ENCODE measurements around the gene CCL28. TPM values are rescaled to one million over a fixed set of nuclear protein-coding genes. Genes with fewer than 3 reads are reported as not detected.

CCL28 gene
- total and polyA plus RNA-seq, 2 of the 13 experiments (the other 11 are each of a cell fraction or from before 2014, with no cell fraction given) = 0.03 TPM; not detected in 1

DNA sequence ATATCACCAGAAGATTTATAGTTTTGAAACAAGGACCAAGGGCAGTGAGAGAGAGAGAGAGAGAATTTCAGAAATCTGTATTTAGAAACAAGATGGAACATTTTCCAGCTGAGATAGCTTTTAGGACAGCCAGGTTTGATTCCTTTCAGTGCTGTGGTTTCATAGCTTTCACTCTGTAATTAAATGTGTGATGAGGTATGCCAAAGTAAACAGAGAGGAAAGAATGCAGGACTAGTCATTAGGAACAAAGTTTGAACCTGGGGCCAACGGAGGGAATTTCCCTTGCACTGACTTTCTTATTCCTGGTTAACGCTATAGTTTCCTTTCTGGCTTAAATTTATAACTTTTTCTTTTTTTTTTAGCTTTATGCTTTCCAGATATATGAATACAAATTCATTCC is 10.0 kb upstream of the CCL28 start (continued):
- TF ChIP-seq NCOA1 (CRISPR knock-in tag; IDR thresholded peaks at IDR 0.05) = no peak
- TF ChIP-seq, protein P1, sequence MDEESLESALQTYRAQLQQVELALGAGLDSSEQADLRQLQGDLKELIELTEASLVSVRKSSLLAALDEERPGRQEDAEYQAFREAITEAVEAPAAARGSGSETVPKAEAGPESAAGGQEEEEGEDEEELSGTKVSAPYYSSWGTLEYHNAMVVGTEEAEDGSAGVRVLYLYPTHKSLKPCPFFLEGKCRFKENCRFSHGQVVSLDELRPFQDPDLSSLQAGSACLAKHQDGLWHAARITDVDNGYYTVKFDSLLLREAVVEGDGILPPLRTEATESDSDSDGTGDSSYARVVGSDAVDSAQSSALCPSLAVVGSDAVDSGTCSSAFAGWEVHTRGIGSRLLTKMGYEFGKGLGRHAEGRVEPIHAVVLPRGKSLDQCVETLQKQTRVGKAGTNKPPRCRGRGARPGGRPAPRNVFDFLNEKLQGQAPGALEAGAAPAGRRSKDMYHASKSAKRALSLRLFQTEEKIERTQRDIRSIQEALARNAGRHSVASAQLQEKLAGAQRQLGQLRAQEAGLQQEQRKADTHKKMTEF (CRISPR knock-in tag; IDR thresholded peaks at IDR 0.05) = no peak
- TF ChIP-seq RARA (CRISPR knock-in tag; IDR thresholded peaks at IDR 0.05) = peak; percentile 56; the same call in 1 of the 2 replicates
- TF ChIP-seq, protein P2, sequence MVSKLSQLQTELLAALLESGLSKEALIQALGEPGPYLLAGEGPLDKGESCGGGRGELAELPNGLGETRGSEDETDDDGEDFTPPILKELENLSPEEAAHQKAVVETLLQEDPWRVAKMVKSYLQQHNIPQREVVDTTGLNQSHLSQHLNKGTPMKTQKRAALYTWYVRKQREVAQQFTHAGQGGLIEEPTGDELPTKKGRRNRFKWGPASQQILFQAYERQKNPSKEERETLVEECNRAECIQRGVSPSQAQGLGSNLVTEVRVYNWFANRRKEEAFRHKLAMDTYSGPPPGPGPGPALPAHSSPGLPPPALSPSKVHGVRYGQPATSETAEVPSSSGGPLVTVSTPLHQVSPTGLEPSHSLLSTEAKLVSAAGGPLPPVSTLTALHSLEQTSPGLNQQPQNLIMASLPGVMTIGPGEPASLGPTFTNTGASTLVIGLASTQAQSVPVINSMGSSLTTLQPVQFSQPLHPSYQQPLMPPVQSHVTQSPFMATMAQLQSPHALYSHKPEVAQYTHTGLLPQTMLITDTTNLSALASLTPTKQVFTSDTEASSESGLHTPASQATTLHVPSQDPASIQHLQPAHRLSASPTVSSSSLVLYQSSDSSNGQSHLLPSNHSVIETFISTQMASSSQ (IDR thresholded peaks at IDR 0.05; ENCODE audit: low read depth) = no peak
- TF ChIP-seq, protein P2 (CRISPR knock-in tag; IDR thresholded peaks at IDR 0.05; ENCODE audit: borderline replicate concordance) = no peak
- TF ChIP-seq ZEB1 (IDR thresholded peaks at IDR 0.05; ENCODE audit: insufficient replicate concordance, low read depth) = no peak
- no peak for TF ChIP-seq ZBTB8A (CRISPR knock-in tag; IDR thresholded peaks at IDR 0.05; ENCODE audit: borderline replicate concordance, low read depth)
- no peak for TF ChIP-seq ZNF282 (IDR thresholded peaks at IDR 0.05; ENCODE audit: partially characterized antibody)
- 0 out of 2 replicates have a peak, but pooled peaks have one; percentile 40 for TF ChIP-seq DPF2 (CRISPR knock-in tag; IDR thresholded peaks at IDR 0.05; ENCODE audit: borderline replicate concordance, low read depth)
- TF ChIP-seq RORA (CRISPR knock-in tag; IDR thresholded peaks at IDR 0.05) = no peak
- TF ChIP-seq RELA (CRISPR knock-in tag; IDR thresholded peaks at IDR 0.05) = peak; percentile 43; the same call in 1 of the 2 replicates
- peak; percentile 54 for TF ChIP-seq ASH2L (IDR thresholded peaks at IDR 0.05; ENCODE audit: insufficient read length, low read depth, low read length)
- TF ChIP-seq ZNF383 (CRISPR knock-in tag; IDR thresholded peaks at IDR 0.05; ENCODE audit: borderline replicate concordance) = no peak
- TF ChIP-seq, protein P3, sequence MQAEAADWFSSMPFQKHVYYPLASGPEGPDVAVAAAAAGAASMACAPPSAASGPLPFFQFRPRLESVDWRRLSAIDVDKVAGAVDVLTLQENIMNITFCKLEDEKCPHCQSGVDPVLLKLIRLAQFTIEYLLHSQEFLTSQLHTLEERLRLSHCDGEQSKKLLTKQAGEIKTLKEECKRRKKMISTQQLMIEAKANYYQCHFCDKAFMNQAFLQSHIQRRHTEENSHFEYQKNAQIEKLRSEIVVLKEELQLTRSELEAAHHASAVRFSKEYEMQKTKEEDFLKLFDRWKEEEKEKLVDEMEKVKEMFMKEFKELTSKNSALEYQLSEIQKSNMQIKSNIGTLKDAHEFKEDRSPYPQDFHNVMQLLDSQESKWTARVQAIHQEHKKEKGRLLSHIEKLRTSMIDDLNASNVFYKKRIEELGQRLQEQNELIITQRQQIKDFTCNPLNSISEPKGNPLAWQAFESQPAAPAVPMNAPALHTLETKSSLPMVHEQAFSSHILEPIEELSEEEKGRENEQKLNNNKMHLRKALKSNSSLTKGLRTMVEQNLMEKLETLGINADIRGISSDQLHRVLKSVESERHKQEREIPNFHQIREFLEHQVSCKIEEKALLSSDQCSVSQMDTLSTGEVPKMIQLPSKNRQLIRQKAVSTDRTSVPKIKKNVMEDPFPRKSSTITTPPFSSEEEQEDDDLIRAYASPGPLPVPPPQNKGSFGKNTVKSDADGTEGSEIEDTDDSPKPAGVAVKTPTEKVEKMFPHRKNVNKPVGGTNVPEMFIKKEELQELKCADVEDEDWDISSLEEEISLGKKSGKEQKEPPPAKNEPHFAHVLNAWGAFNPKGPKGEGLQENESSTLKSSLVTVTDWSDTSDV (CRISPR knock-in tag; IDR thresholded peaks at IDR 0.05) = no peak
- TF ChIP-seq SP140L (CRISPR knock-in tag; IDR thresholded peaks at IDR 0.05; ENCODE audit: borderline replicate concordance) = no peak
- TF ChIP-seq MATR3 (CRISPR knock-in tag; IDR thresholded peaks at IDR 0.05) = no peak
- TF ChIP-seq CSRNP1 (CRISPR knock-in tag; IDR thresholded peaks at IDR 0.05) = no peak
- TF ChIP-seq ZNF256 (CRISPR knock-in tag; conservative IDR thresholded peaks at IDR 0.05) = no peak
- no peak for TF ChIP-seq SMAD9 (CRISPR knock-in tag; IDR thresholded peaks at IDR 0.05)
- no peak for TF ChIP-seq KLF11 (CRISPR knock-in tag; IDR thresholded peaks at IDR 0.05)
- no peak for TF ChIP-seq ETV6 (CRISPR knock-in tag; conservative IDR thresholded peaks at IDR 0.05)
- no peak for TF ChIP-seq KLF12 (CRISPR knock-in tag; IDR thresholded peaks at IDR 0.05; ENCODE audit: borderline replicate concordance)

Measured in HepG2 (cell line).